Measurements from ENCODE around the gene PARP9.

Gene PARP9

GRCh38 chr3:122602011-122602710 is 38.1 kb upstream of the PARP9 start:
- no peak for DNase-seq (ENCODE audit: low spot score)
- Histone ChIP-seq H3K27ac (no peak overlapping the region), H3K4me3 (no peak overlapping the region)
- TF ChIP-seq CTCF (IDR thresholded peaks at IDR 0.05), result no peak

- TF ChIP-seq CTCF (IDR thresholded peaks at IDR 0.05), result no peak
- Histone ChIP-seq H3K4me3 (no peak overlapping the region), H3K27ac (no peak overlapping the region)
- DNase-seq (ENCODE audit: low spot score), result no peak
Measured at GRCh38 chr3:122598556-122598955, 34.5 kb upstream of the PARP9 start.

- Histone ChIP-seq H3K27ac (no peak overlapping the region), H3K4me3 (no peak overlapping the region)
- no peak for DNase-seq (ENCODE audit: low spot score)
- TF ChIP-seq CTCF (IDR thresholded peaks at IDR 0.05), result no peak
Measured at GRCh38 chr3:122598151-122598550, 34.1 kb upstream of the PARP9 start.

- DNase-seq (ENCODE audit: low spot score), result no peak
- Histone ChIP-seq H3K27ac (no peak overlapping the region), H3K4me3 (no peak overlapping the region)
- TF ChIP-seq CTCF (IDR thresholded peaks at IDR 0.05), result no peak
Measured at GRCh38 chr3:122594025-122594424, 29.9 kb upstream of the PARP9 start.

GRCh38 chr3:122590610-122591009 is 26.5 kb upstream of the PARP9 start:
- no peak for DNase-seq (ENCODE audit: low spot score)
- Histone ChIP-seq H3K4me3 (no peak overlapping the region), H3K27ac (no peak overlapping the region)
- no peak for TF ChIP-seq CTCF (IDR thresholded peaks at IDR 0.05)

GRCh38 chr3:122589297-122589696 is 25.2 kb upstream of the PARP9 start:
- TF ChIP-seq CTCF (IDR thresholded peaks at IDR 0.05), result no peak
- DNase-seq (ENCODE audit: low spot score), result no peak
- Histone ChIP-seq H3K27ac (no peak overlapping the region), H3K4me3 (no peak overlapping the region)

- no peak for TF ChIP-seq CTCF (IDR thresholded peaks at IDR 0.05)
- H3K27ac ChIP-seq, result no peak overlapping the region
- H3K4me3 ChIP-seq, result no peak overlapping the region
- DNase-seq (ENCODE audit: low spot score), result no peak
Measured at GRCh38 chr3:122587572-122587971, 23.5 kb upstream of the PARP9 start.
